HG03354 (cell line): ENCODE results near the gene SLC10A6.
"Not testable (repeated sequence)": the region's sequence is repeated elsewhere in the genome, so short reads cannot be mapped to it uniquely, and the experiment has no call there.

Source experiments
- ATAC-seq: cut with Tn5 transposase; IDR thresholded peaks from one replicate; pipeline ENCODE4 v1.9.1; 2021; ENCODE audit warnings: mild to moderate bottlenecking; ENCODE audit not compliant: unreplicated experiment, poor library complexity, severe bottlenecking

Gene SLC10A6

GRCh38 chr4:86848732-86849619 lies at the start of gene SLC10A6:
Gene SLC10A6 (minus strand): TSS chr4:86849384. CDS start chr4:86849115, 269 bp downstream.
- ATAC-seq = no peak

- no peak for ATAC-seq
These were observed 49.4 kb upstream of the SLC10A6 start for GRCh38 chr4:86898562-86898961.

GRCh38 chr4:86896596-86896995 lies 47.4 kb upstream of the SLC10A6 start:
- no peak for ATAC-seq

GRCh38 chr4:86895692-86896488 lies 46.7 kb upstream of the SLC10A6 start:
- ATAC-seq = peak; percentile 63

- ATAC-seq = no peak
These were observed 45.3 kb upstream of the SLC10A6 start for GRCh38 chr4:86894455-86894854.

- ATAC-seq = no peak
These were observed 44.0 kb upstream of the SLC10A6 start for GRCh38 chr4:86893136-86893535.

- peak; percentile 24 for ATAC-seq
These were observed 43.4 kb upstream of the SLC10A6 start for GRCh38 chr4:86892636-86892960.

GRCh38 chr4:86891762-86892635 lies 42.8 kb upstream of the SLC10A6 start, which contains the start of gene C4orf36:
Gene C4orf36 (minus strand): TSS chr4:86892422. CDS start chr4:86891520, 902 bp downstream.
- ATAC-seq = peak; percentile 69

- no peak for ATAC-seq
These were observed 41.6 kb upstream of the SLC10A6 start for GRCh38 chr4:86890790-86891189.

GRCh38 chr4:86879641-86880040 lies 30.5 kb upstream of the SLC10A6 start:
- ATAC-seq = no peak

- no peak for ATAC-seq
These were observed 29.5 kb upstream of the SLC10A6 start for GRCh38 chr4:86878640-86879039.

GRCh38 chr4:86876894-86877685 lies 27.9 kb upstream of the SLC10A6 start:
- ATAC-seq = no peak

GRCh38 chr4:86875436-86875835 lies 26.3 kb upstream of the SLC10A6 start:
- not testable (repeated sequence) for ATAC-seq

- ATAC-seq = no peak
These were observed 23.0 kb upstream of the SLC10A6 start for GRCh38 chr4:86872135-86872534.

GRCh38 chr4:86870442-86871069 lies 21.4 kb upstream of the SLC10A6 start:
- no peak for ATAC-seq

- no peak for ATAC-seq
These were observed 8.3 kb upstream of the SLC10A6 start for GRCh38 chr4:86857341-86858052.

- no peak for ATAC-seq
These were observed 7.7 kb upstream of the SLC10A6 start for GRCh38 chr4:86856896-86857295.

- ATAC-seq = no peak
These were observed 6.4 kb upstream of the SLC10A6 start for GRCh38 chr4:86855572-86855971.
